RWPE2 (cell line): ENCODE measurements around the gene MPRIP.
"Not testable (repeated sequence)": the region's sequence is repeated elsewhere in the genome, so short reads cannot be mapped to it uniquely, and the experiment has no call there.

Source experiments
- ATAC-seq: fragments of 200-7000 bp; cut with Tn5 transposase; 3 replicates; pipeline ENCODE4 v1.9.1; 2021; ENCODE audit warnings: low read depth
- DNase-seq: peaks from one replicate; pipeline ENCODE4 v3.0.0-alpha.2; 2020; ENCODE audit warnings: low spot score
- H3K27ac ChIP-seq: fragments of 450-650 bp; 2 replicates; pipeline ENCODE4 v1.5.1; 2017; ENCODE audit warnings: mild to moderate bottlenecking; ENCODE audit not compliant: poor library complexity, severe bottlenecking
- H3K27me3 ChIP-seq: fragments of 250-450 bp; sonication (Bioruptor Pico); 2 replicates; pipeline ENCODE4 v1.5.1; 2021; ENCODE audit warnings: mild to moderate bottlenecking, moderate library complexity; ENCODE audit not compliant: insufficient read depth, poor library complexity, severe bottlenecking
- H3K36me3 ChIP-seq: fragments of 250-450 bp; sonication (Bioruptor Pico); 2 replicates; pipeline ENCODE4 v1.5.1; 2020; ENCODE audit warnings: low read depth, mild to moderate bottlenecking, moderate library complexity
- H3K4me1 ChIP-seq: fragments of 250-450 bp; sonication (Bioruptor Pico); 2 replicates; pipeline ENCODE4 v1.5.1; 2021; ENCODE audit warnings: mild to moderate bottlenecking, moderate library complexity; ENCODE audit not compliant: insufficient read depth, poor library complexity, severe bottlenecking
- H3K4me3 ChIP-seq: fragments of 250-450 bp; sonication (Bioruptor Pico); 2 replicates; pipeline ENCODE4 v1.5.1; 2021; ENCODE audit warnings: mild to moderate bottlenecking, moderate library complexity; ENCODE audit not compliant: severe bottlenecking
- H3K9me3 ChIP-seq: fragments of 250-450 bp; sonication (Bioruptor Pico); 2 replicates; pipeline ENCODE4 v1.5.1; 2021; ENCODE audit warnings: mild to moderate bottlenecking, moderate library complexity; ENCODE audit not compliant: severe bottlenecking
- TF ChIP-seq, protein P1 (sequence below): fragments of 450-650 bp; IDR thresholded peaks from one replicate; pipeline ENCODE4 v1.5.1; 2017; ENCODE audit warnings: mild to moderate bottlenecking, moderate library complexity; ENCODE audit not compliant: poor library complexity, severe bottlenecking

MPRIP gene

DNA sequence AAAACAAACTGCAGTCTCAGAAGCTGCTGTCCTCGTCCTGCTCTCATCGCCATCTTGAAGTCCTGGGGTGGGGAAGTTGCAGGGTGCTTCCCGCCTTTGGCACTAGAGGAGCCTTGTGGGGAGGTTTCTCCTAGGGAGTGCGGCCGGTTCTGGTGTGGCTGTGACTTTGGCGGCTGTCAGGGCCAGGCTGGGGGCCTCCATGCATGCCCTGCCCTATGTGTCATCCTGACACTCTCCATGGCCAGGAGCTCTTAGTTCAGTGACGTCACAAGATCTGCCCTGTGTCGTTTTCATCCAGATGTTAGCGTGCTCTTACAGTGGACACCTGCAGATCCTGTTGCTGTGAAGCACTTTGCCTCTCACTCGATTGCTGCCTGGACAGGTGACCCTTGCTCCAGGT lies 114.3 kb downstream of the MPRIP start:
- H3K36me3 ChIP-seq: peaks cover 97% of the 10 kb centered on the region
- ATAC-seq: no peak

DNA sequence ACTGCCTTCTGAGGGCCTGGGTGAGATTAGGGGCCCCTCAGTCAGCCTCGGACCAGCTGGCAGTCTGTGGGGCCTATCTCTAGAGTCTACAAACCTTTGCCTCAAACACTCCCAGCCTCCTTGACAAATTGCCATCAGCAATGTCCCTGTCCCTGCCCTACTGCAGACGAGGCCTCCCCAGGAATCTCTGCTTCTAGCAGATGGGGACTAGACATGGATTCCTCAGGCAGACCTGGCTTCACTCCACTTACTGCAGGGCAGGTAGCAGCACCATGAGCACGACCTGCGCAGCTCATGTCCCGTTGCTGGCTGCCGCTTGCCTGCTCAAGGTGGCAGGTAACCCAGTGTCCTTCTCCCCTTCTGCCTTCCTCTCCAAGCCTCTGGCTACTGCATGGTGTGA lies 114.8 kb downstream of the MPRIP start:
- no peak overlapping the region for H3K4me3 ChIP-seq
- no peaks in the 10 kb centered on the region for H3K27me3 ChIP-seq
- H3K27ac ChIP-seq: peak overlapping the region; percentile 15
- peaks cover 14% of the 10 kb centered on the region for H3K4me1 ChIP-seq
- H3K36me3 ChIP-seq: peaks cover 98% of the 10 kb centered on the region
- no peak for ATAC-seq
- TF ChIP-seq, protein P1, sequence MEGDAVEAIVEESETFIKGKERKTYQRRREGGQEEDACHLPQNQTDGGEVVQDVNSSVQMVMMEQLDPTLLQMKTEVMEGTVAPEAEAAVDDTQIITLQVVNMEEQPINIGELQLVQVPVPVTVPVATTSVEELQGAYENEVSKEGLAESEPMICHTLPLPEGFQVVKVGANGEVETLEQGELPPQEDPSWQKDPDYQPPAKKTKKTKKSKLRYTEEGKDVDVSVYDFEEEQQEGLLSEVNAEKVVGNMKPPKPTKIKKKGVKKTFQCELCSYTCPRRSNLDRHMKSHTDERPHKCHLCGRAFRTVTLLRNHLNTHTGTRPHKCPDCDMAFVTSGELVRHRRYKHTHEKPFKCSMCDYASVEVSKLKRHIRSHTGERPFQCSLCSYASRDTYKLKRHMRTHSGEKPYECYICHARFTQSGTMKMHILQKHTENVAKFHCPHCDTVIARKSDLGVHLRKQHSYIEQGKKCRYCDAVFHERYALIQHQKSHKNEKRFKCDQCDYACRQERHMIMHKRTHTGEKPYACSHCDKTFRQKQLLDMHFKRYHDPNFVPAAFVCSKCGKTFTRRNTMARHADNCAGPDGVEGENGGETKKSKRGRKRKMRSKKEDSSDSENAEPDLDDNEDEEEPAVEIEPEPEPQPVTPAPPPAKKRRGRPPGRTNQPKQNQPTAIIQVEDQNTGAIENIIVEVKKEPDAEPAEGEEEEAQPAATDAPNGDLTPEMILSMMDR: no peak
- DNase-seq: no peak
- H3K9me3 ChIP-seq: no peaks in the 10 kb centered on the region

More for the DNA sequence above, 114.3 kb downstream of the MPRIP start:
- no peak for DNase-seq
- Histone ChIP-seq H3K9me3 (no peaks in the 10 kb centered on the region), H3K27ac (peak overlapping the region; percentile 15), H3K4me3 (no peak overlapping the region), H3K27me3 (no peaks in the 10 kb centered on the region), H3K4me1 (peaks cover 19% of the 10 kb centered on the region)
- TF ChIP-seq, protein P1: no peak

GRCh38 chr17:17158506-17158905 lies 116.2 kb downstream of the MPRIP start:
- H3K4me3 ChIP-seq, H3K9me3 ChIP-seq, H3K27ac ChIP-seq, ATAC-seq, H3K27me3 ChIP-seq, H3K4me1 ChIP-seq, DNase-seq: not testable (repeated sequence)
- H3K36me3 ChIP-seq: peaks cover 97% of the 10 kb centered on the region

DNA sequence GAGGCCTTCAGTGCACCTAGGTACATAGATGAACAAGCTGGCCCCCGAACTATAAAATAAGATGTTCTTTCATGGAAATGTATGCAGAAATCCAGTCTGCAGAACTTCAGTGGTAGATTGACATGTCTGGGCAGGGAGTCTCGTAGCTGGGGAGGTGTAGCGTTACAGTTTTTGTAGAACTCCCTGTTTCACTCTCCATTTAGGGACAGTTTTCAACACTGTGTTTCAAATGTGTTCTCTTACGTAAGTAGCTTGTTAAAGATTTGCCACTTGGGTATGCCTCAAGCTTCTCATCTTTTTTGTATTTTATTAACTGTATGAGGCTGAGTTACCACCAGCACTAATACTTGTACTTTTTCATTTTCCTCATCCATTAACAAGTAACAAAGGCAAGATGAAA lies 117.3 kb downstream of the MPRIP start:
- TF ChIP-seq, protein P1: no peak
- Histone ChIP-seq H3K27me3 (no peaks in the 10 kb centered on the region), H3K4me3 (no peak overlapping the region), H3K4me1 (peaks cover 8% of the 10 kb centered on the region), H3K27ac (no peak overlapping the region), H3K9me3 (no peaks in the 10 kb centered on the region), H3K36me3 (peaks cover 97% of the 10 kb centered on the region)
- DNase-seq (no peak), ATAC-seq (no peak)

- Histone ChIP-seq H3K36me3 (peaks cover 96% of the 10 kb centered on the region), H3K27me3 (no peaks in the 10 kb centered on the region), H3K4me3 (no peak overlapping the region), H3K9me3 (no peaks in the 10 kb centered on the region), H3K27ac (no peak overlapping the region), H3K4me1 (no peaks in the 10 kb centered on the region)
- DNase-seq (no peak), ATAC-seq (no peak)
- TF ChIP-seq, protein P1: no peak
Observed at GRCh38 chr17:17161121-17161520, 118.9 kb downstream of the MPRIP start.
